Immature natural killer cell (primary cell): ENCODE results near the gene MRPL1. TPM values are rescaled to one million over a fixed set of nuclear protein-coding genes. Genes with fewer than 3 reads are reported as not detected.
"Not testable (repeated sequence)": the region's sequence is repeated elsewhere in the genome, so short reads cannot be mapped to it uniquely, and the experiment has no call there.

Experiments used
- DNase-seq, 3 donors: peaks; one replicate each; pipeline ENCODE4 v3.0.0; 2022; ENCODE audit warnings: mixed read lengths in 1 of 3
- H3K27ac Mint-ChIP-seq, 6 donors: one replicate each; pipeline ENCODE4 v1.8.0; 2020; ENCODE audit warnings: mixed read lengths in 6 of 6, mild to moderate bottlenecking in 5 of 6, inconsistent platforms in 4 of 6, moderate library complexity in 3 of 6
- H3K27me3 Mint-ChIP-seq, 3 donors: one replicate each; pipeline ENCODE4 v1.8.0; 2020 to 2021; ENCODE audit warnings: low read depth in 3 of 3, mild to moderate bottlenecking in 3 of 3, mixed read lengths in 3 of 3, moderate library complexity in 3 of 3, inconsistent platforms in 1 of 3
- H3K36me3 Mint-ChIP-seq, 3 donors: one replicate each; pipeline ENCODE4 v1.8.0; 2020; ENCODE audit warnings: mixed read lengths in 3 of 3, inconsistent platforms in 2 of 3, mild to moderate bottlenecking in 2 of 3
- H3K4me1 Mint-ChIP-seq, 2 donors: one replicate each; pipeline ENCODE4 v1.8.0; 2020; ENCODE audit warnings: inconsistent platforms in 2 of 2, mild to moderate bottlenecking in 2 of 2, mixed read lengths in 2 of 2, moderate library complexity in 1 of 2
- H3K4me3 Mint-ChIP-seq, 5 donors: one replicate each; pipeline ENCODE4 v1.8.0; 2020; ENCODE audit warnings: mild to moderate bottlenecking in 5 of 5, mixed read lengths in 5 of 5, inconsistent platforms in 3 of 5, moderate library complexity in 3 of 5
- H3K9me3 Mint-ChIP-seq, 6 donors: one replicate each; pipeline ENCODE4 v1.8.0; 2020; ENCODE audit warnings: mild to moderate bottlenecking in 6 of 6, mixed read lengths in 6 of 6, inconsistent platforms in 4 of 6, moderate library complexity in 3 of 6
- polyA plus RNA-seq, 3 donors: library from polyadenylated mRNA; unstranded; fragments of 300-500 nt; fragmentation: Illumina TruSeq; gene quantifications; one replicate each; pipeline ENCODE4 v1.2.3, GENCODE V29; 2021

Gene MRPL1
- polyA plus RNA-seq, 3 donors from 2014 or later: 18.1 to 33.2 (median 24.4) TPM

- DNase-seq: no peak
- Mint-ChIP-seq H3K9me3 (no peaks in the 10 kb centered on the region), H3K36me3 (peaks cover 30 to 52% (median 42%) of the 10 kb centered on the region in 3 donors), H3K4me1 (peaks cover 5 to 37% of the 10 kb centered on the region in 2 donors), H3K27ac (no peak overlapping the region), H3K27me3 (peaks cover 0 to 3% (median 0%) of the 10 kb centered on the region in 3 donors), H3K4me3 (no peak overlapping the region)
These were observed 75.9 kb downstream of the MRPL1 start for GRCh38 chr4:77938560-77938959.

- not testable (repeated sequence) for H3K27me3 Mint-ChIP-seq, H3K4me3 Mint-ChIP-seq, DNase-seq, H3K27ac Mint-ChIP-seq
- peaks cover 0 to 16% (median 9%) of the 10 kb centered on the region in 6 donors for H3K9me3 Mint-ChIP-seq
- peaks cover 6 to 26% of the 10 kb centered on the region in 2 donors for H3K4me1 Mint-ChIP-seq
- H3K36me3 Mint-ChIP-seq: peaks cover 26 to 58% (median 51%) of the 10 kb centered on the region in 3 donors
These were observed 83.3 kb downstream of the MRPL1 start for GRCh38 chr4:77945929-77946328.

GRCh38 chr4:77950203-77950602 is 87.6 kb downstream of the MRPL1 start:
- Mint-ChIP-seq H3K9me3 (peaks cover 0 to 10% (median 6%) of the 10 kb centered on the region in 6 donors), H3K27ac (no peak overlapping the region), H3K36me3 (peaks cover 17 to 46% (median 18%) of the 10 kb centered on the region in 3 donors), H3K4me3 (no peak overlapping the region), H3K27me3 (no peaks in the 10 kb centered on the region), H3K4me1 (no peaks in the 10 kb centered on the region)
- no peak for DNase-seq

- Mint-ChIP-seq H3K27ac (no peak overlapping the region), H3K36me3 (peaks cover 4 to 32% (median 12%) of the 10 kb centered on the region in 3 donors), H3K27me3 (no peaks in the 10 kb centered on the region), H3K4me3 (no peak overlapping the region), H3K9me3 (no peaks in the 10 kb centered on the region), H3K4me1 (no peaks in the 10 kb centered on the region)
- DNase-seq: no peak
These were observed 89.8 kb downstream of the MRPL1 start for GRCh38 chr4:77952457-77952856.

GRCh38 chr4:77954690-77955089 is 92.1 kb downstream of the MRPL1 start:
- no peaks in the 10 kb centered on the region for H3K9me3 Mint-ChIP-seq
- no peaks in the 10 kb centered on the region for H3K4me1 Mint-ChIP-seq
- no peak for DNase-seq
- peak overlapping the region in 1 of 6 donors; percentile 71 for H3K27ac Mint-ChIP-seq
- no peaks in the 10 kb centered on the region for H3K27me3 Mint-ChIP-seq
- H3K4me3 Mint-ChIP-seq: no peak overlapping the region
- peaks cover 4 to 29% (median 12%) of the 10 kb centered on the region in 3 donors for H3K36me3 Mint-ChIP-seq

GRCh38 chr4:77956917-77957316 is 94.3 kb downstream of the MRPL1 start:
- no peaks in the 10 kb centered on the region for H3K27me3 Mint-ChIP-seq
- H3K4me3 Mint-ChIP-seq: no peak overlapping the region
- H3K9me3 Mint-ChIP-seq: no peaks in the 10 kb centered on the region
- H3K4me1 Mint-ChIP-seq: no peaks in the 10 kb centered on the region
- no peak overlapping the region for H3K27ac Mint-ChIP-seq
- no peak for DNase-seq
- H3K36me3 Mint-ChIP-seq: peaks cover 0 to 16% (median 4%) of the 10 kb centered on the region in 3 donors

GRCh38 chr4:77958897-77959296 is 96.3 kb downstream of the MRPL1 start:
- no peak overlapping the region for H3K27ac Mint-ChIP-seq
- no peaks in the 10 kb centered on the region for H3K4me1 Mint-ChIP-seq
- peaks cover 0 to 5% (median 0%) of the 10 kb centered on the region in 3 donors for H3K36me3 Mint-ChIP-seq
- DNase-seq: no peak
- H3K27me3 Mint-ChIP-seq: no peaks in the 10 kb centered on the region
- no peak overlapping the region for H3K4me3 Mint-ChIP-seq
- no peaks in the 10 kb centered on the region for H3K9me3 Mint-ChIP-seq

GRCh38 chr4:77959566-77960338 is 97.1 kb downstream of the MRPL1 start:
- Mint-ChIP-seq H3K9me3 (no peaks in the 10 kb centered on the region), H3K4me3 (no peak overlapping the region), H3K36me3 (peaks cover 0 to 2% (median 0%) of the 10 kb centered on the region in 3 donors), H3K4me1 (no peaks in the 10 kb centered on the region), H3K27me3 (no peaks in the 10 kb centered on the region), H3K27ac (no peak overlapping the region)
- DNase-seq: peak in 2 of 3 donors; percentile 24 to 26

GRCh38 chr4:77960367-77960766 is 97.7 kb downstream of the MRPL1 start:
- Mint-ChIP-seq H3K4me1 (no peaks in the 10 kb centered on the region), H3K27ac (no peak overlapping the region)

GRCh38 chr4:77963004-77963403 is 100.4 kb downstream of the MRPL1 start:
- Mint-ChIP-seq H3K9me3 (no peaks in the 10 kb centered on the region), H3K4me1 (no peaks in the 10 kb centered on the region), H3K27ac (no peak overlapping the region), H3K4me3 (no peak overlapping the region), H3K27me3 (no peaks in the 10 kb centered on the region), H3K36me3 (no peaks in the 10 kb centered on the region)
- DNase-seq: no peak

More at GRCh38 chr4:77960367-77960766, 97.7 kb downstream of the MRPL1 start:
- no peak overlapping the region for H3K4me3 Mint-ChIP-seq
- H3K27me3 Mint-ChIP-seq: no peaks in the 10 kb centered on the region
- no peaks in the 10 kb centered on the region for H3K9me3 Mint-ChIP-seq
- H3K36me3 Mint-ChIP-seq: no peaks in the 10 kb centered on the region
- DNase-seq: no peak

- not testable (repeated sequence) for H3K4me3 Mint-ChIP-seq, H3K4me1 Mint-ChIP-seq, H3K27ac Mint-ChIP-seq, H3K36me3 Mint-ChIP-seq, H3K9me3 Mint-ChIP-seq, DNase-seq
- H3K27me3 Mint-ChIP-seq: peaks cover 2 to 31% (median 3%) of the 10 kb centered on the region in 3 donors
These were observed 111.0 kb downstream of the MRPL1 start for GRCh38 chr4:77973657-77974056.

GRCh38 chr4:77982900-77983540 is 120.4 kb downstream of the MRPL1 start:
- H3K4me1 Mint-ChIP-seq, DNase-seq, H3K36me3 Mint-ChIP-seq, H3K27me3 Mint-ChIP-seq, H3K9me3 Mint-ChIP-seq, H3K4me3 Mint-ChIP-seq, H3K27ac Mint-ChIP-seq: not testable (repeated sequence)

- not testable (repeated sequence) for H3K9me3 Mint-ChIP-seq, H3K4me1 Mint-ChIP-seq, H3K27me3 Mint-ChIP-seq, DNase-seq, H3K4me3 Mint-ChIP-seq, H3K36me3 Mint-ChIP-seq, H3K27ac Mint-ChIP-seq
These were observed 121.1 kb downstream of the MRPL1 start for GRCh38 chr4:77983612-77984311.

- Mint-ChIP-seq H3K27ac (no peak overlapping the region), H3K4me1 (no peaks in the 10 kb centered on the region), H3K36me3 (no peaks in the 10 kb centered on the region), H3K4me3 (no peak overlapping the region), H3K27me3 (peaks cover 4 to 8% (median 4%) of the 10 kb centered on the region in 3 donors), H3K9me3 (peaks cover 0 to 3% (median 0%) of the 10 kb centered on the region in 6 donors)
- no peak for DNase-seq
These were observed 127.3 kb downstream of the MRPL1 start for GRCh38 chr4:77989968-77990367.
